HL-60 (cell line): ENCODE measurements around the gene TRPV4.

ENCODE experiments used
- GABPA ChIP-seq: IDR thresholded peaks from 2 replicates; pipeline ENCODE4 v1.6.1; 2012; ENCODE audit warnings: low read depth
- TF ChIP-seq, protein P1 (sequence below): IDR thresholded peaks from one replicate; pipeline ENCODE4 v1.5.1; 2011; ENCODE audit warnings: low read length, control low read depth, inconsistent platforms; ENCODE audit not compliant: insufficient read depth
- TF ChIP-seq, protein P2 (sequence below): IDR thresholded peaks from 2 replicates; pipeline ENCODE4 v1.6.1; 2012; ENCODE audit warnings: low read depth; ENCODE audit not compliant: insufficient replicate concordance

DNA sequence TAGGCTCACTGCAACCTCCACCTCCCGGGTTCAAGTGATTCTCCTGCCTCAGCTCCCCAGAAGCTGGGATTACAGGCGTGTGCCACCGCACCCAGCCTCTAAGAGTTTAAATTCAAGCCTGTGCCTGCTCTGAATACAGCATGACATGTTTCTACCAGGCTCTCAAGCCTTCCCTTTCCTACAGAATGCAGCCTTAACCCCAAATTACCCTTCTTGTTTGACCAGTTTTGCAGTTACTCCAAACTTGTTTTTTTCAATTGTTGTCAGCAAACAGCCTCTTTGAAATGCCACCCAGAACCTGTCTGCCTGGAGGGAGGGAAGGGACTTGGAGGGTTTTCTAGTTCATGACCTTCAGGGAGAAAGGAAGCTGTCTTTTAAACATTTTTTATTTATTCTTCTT, 31.7 kb upstream of the TRPV4 start:
- TF ChIP-seq, protein P1, sequence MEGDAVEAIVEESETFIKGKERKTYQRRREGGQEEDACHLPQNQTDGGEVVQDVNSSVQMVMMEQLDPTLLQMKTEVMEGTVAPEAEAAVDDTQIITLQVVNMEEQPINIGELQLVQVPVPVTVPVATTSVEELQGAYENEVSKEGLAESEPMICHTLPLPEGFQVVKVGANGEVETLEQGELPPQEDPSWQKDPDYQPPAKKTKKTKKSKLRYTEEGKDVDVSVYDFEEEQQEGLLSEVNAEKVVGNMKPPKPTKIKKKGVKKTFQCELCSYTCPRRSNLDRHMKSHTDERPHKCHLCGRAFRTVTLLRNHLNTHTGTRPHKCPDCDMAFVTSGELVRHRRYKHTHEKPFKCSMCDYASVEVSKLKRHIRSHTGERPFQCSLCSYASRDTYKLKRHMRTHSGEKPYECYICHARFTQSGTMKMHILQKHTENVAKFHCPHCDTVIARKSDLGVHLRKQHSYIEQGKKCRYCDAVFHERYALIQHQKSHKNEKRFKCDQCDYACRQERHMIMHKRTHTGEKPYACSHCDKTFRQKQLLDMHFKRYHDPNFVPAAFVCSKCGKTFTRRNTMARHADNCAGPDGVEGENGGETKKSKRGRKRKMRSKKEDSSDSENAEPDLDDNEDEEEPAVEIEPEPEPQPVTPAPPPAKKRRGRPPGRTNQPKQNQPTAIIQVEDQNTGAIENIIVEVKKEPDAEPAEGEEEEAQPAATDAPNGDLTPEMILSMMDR = no peak
- TF ChIP-seq GABPA = no peak
- TF ChIP-seq, protein P2, sequence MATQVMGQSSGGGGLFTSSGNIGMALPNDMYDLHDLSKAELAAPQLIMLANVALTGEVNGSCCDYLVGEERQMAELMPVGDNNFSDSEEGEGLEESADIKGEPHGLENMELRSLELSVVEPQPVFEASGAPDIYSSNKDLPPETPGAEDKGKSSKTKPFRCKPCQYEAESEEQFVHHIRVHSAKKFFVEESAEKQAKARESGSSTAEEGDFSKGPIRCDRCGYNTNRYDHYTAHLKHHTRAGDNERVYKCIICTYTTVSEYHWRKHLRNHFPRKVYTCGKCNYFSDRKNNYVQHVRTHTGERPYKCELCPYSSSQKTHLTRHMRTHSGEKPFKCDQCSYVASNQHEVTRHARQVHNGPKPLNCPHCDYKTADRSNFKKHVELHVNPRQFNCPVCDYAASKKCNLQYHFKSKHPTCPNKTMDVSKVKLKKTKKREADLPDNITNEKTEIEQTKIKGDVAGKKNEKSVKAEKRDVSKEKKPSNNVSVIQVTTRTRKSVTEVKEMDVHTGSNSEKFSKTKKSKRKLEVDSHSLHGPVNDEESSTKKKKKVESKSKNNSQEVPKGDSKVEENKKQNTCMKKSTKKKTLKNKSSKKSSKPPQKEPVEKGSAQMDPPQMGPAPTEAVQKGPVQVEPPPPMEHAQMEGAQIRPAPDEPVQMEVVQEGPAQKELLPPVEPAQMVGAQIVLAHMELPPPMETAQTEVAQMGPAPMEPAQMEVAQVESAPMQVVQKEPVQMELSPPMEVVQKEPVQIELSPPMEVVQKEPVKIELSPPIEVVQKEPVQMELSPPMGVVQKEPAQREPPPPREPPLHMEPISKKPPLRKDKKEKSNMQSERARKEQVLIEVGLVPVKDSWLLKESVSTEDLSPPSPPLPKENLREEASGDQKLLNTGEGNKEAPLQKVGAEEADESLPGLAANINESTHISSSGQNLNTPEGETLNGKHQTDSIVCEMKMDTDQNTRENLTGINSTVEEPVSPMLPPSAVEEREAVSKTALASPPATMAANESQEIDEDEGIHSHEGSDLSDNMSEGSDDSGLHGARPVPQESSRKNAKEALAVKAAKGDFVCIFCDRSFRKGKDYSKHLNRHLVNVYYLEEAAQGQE = no peak
